HG03025 (cell line): ENCODE results near the gene MYO7B.

ENCODE experiments used
- ATAC-seq: cut with Tn5 transposase; IDR thresholded peaks from one replicate; pipeline ENCODE4 v1.9.1; 2021; ENCODE audit warnings: mild to moderate bottlenecking, moderate library complexity; ENCODE audit not compliant: unreplicated experiment, low FRiP score

MYO7B gene

GRCh38 chr2:127584047-127584446 is 48.6 kb downstream of the MYO7B start:
- ATAC-seq = no peak

- no peak for ATAC-seq
These were observed 49.1 kb downstream of the MYO7B start for GRCh38 chr2:127584516-127585033.

GRCh38 chr2:127585270-127585807 is 49.9 kb downstream of the MYO7B start:
- ATAC-seq = no peak

GRCh38 chr2:127586136-127586535 is 50.7 kb downstream of the MYO7B start:
- ATAC-seq = no peak

GRCh38 chr2:127586746-127587295 is 51.3 kb downstream of the MYO7B start:
- no peak for ATAC-seq

GRCh38 chr2:127588241-127588640 is 52.8 kb downstream of the MYO7B start:
- no peak for ATAC-seq

- ATAC-seq = no peak
These were observed 53.9 kb downstream of the MYO7B start for GRCh38 chr2:127589358-127589757.

- no peak for ATAC-seq
These were observed 54.4 kb downstream of the MYO7B start for GRCh38 chr2:127589841-127590240.

GRCh38 chr2:127590386-127591190 is 55.1 kb downstream of the MYO7B start:
- no peak for ATAC-seq

- ATAC-seq = no peak
These were observed 55.9 kb downstream of the MYO7B start for GRCh38 chr2:127591221-127591923.

GRCh38 chr2:127592761-127593227 is 57.3 kb downstream of the MYO7B start:
- no peak for ATAC-seq

GRCh38 chr2:127593228-127594115 is 58.0 kb downstream of the MYO7B start:
- no peak for ATAC-seq

GRCh38 chr2:127594116-127594591 is 58.7 kb downstream of the MYO7B start:
- no peak for ATAC-seq

GRCh38 chr2:127596311-127597045 is 61.0 kb downstream of the MYO7B start:
- ATAC-seq = no peak

- no peak for ATAC-seq
These were observed 61.8 kb downstream of the MYO7B start for GRCh38 chr2:127597046-127597983.

GRCh38 chr2:127597984-127598380 is 62.5 kb downstream of the MYO7B start:
- ATAC-seq = no peak

- ATAC-seq = no peak
These were observed 63.2 kb downstream of the MYO7B start for GRCh38 chr2:127598711-127599110.

- ATAC-seq = no peak
These were observed 63.7 kb downstream of the MYO7B start for GRCh38 chr2:127599211-127599610.
